ENCODE data around the gene GFI1. TPM values are rescaled to one million over a fixed set of nuclear protein-coding genes. Genes with fewer than 3 reads are reported as not detected.

Gene GFI1
- total RNA-seq, 1 experiment from 2014 or later = 3.2 TPM

DNA sequence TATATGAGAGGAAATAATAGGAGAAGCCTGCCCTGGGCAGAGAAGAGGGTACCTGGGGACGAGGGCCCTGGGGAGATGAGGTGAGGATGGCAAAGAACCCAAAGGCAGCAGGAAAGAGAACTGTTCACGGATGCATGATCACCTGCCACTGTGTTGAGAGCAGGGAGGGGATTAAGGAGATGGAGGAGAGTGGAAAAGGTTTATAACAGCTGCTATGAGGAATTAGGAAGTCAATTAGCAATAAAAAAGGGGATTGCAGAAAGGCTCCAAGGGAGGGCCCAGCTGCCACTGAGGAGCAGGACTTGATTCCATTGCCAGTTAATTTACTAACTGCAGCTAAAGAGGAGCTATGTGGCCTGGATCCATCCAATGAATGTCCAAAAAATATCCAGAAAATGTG lies 61.1 kb downstream of the GFI1 start:
- H3K4me1 ChIP-seq = peaks cover 16% of the 10 kb centered on the region
- no peaks in the 10 kb centered on the region for H3K36me3 ChIP-seq
- no peaks in the 10 kb centered on the region for H3K9me3 ChIP-seq (replicated peaks)
- H3K4me3 ChIP-seq = no peak overlapping the region
- peak; percentile 27 to 67 for DNase-seq
- no peak overlapping the region for H3K27ac ChIP-seq
- H3K27me3 ChIP-seq = no peaks in the 10 kb centered on the region

Other genes starting within 250 kb of the GFI1 start
- 27.0 and 28.4 TPM in 2 replicates for gene GLMN, start 187.9 kb downstream of the GFI1 start, total RNA-seq (2014; rRNA removed; shearing (Covaris generic))
- gene RPAP2, start 187.9 kb downstream of the GFI1 start, total RNA-seq (2014; rRNA removed; shearing (Covaris generic)) = 23.9 and 26.4 TPM in 2 replicates